ENCODE results near the gene STX2. TPM values are rescaled to one million over a fixed set of nuclear protein-coding genes. Genes with fewer than 3 reads are reported as not detected.
"Not testable (repeated sequence)": the region's sequence is repeated elsewhere in the genome, so short reads cannot be mapped to it uniquely, and the experiment has no call there.

Gene STX2
- 10 to 100 TPM; 22.4 to 23.0 TPM for total RNA-seq

- Mint-ChIP-seq H3K27ac (peak within 1 kb of the TSS; percentile 2), H3K9me3 (no peaks in the 10 kb centered on the region), H3K4me1 (peaks cover 30% of the 10 kb centered on the region), H3K27me3 (no peaks in the 10 kb centered on the region), H3K36me3 (ENCODE audit: low read depth) (no peaks in the 10 kb centered on the region), H3K4me3 (peak within 1 kb of the TSS; percentile 78)
- ChIA-PET CTCF (interaction anchor here (0.9 to 4.1 kb wide), 7 partner anchors 10 to 91 kb away, joined by 3 to 36 read pairs (median 5); no protein-coding TSS in a partner anchor), POLR2A (interaction anchor here (0.9 to 3.9 kb wide), 5 partner anchors 11 to 41 kb away, joined by 3 to 26 read pairs (median 4); partner anchors contain the start of gene RAN)
- peak; percentile 89 for DNase-seq
Observed at GRCh38 chr12:130838951-130839769, at the start of gene STX2. TSS of gene STX2 (minus strand) at chr12:130839250. CDS start at chr12:130839099, 151 bp downstream.

- H3K9me3 Mint-ChIP-seq; DNase-seq; CTCF ChIA-PET; POLR2A ChIA-PET; H3K27me3 Mint-ChIP-seq; H3K4me1 Mint-ChIP-seq; H3K36me3 Mint-ChIP-seq (ENCODE audit: low read depth); H3K27ac Mint-ChIP-seq; H3K4me3 Mint-ChIP-seq: not testable (repeated sequence)
Observed at GRCh38 chr12:130887190-130887589, 48.1 kb upstream of the STX2 start.

- H3K27ac Mint-ChIP-seq, result no peak overlapping the region
- ChIA-PET POLR2A (no interaction called here), CTCF (no interaction called here)
- no peaks in the 10 kb centered on the region for H3K27me3 Mint-ChIP-seq
- peaks cover 13% of the 10 kb centered on the region for H3K36me3 Mint-ChIP-seq (ENCODE audit: low read depth)
- H3K4me1 Mint-ChIP-seq, result peaks cover 35% of the 10 kb centered on the region
- H3K4me3 Mint-ChIP-seq, result no peak overlapping the region
- H3K9me3 Mint-ChIP-seq, result no peaks in the 10 kb centered on the region
- DNase-seq, result no peak
Observed at GRCh38 chr12:130881548-130881947, 42.5 kb upstream of the STX2 start.

- H3K4me3 Mint-ChIP-seq, result no peak overlapping the region
- ChIA-PET CTCF (interaction anchor here (0.9 kb wide), 1 partner anchor 11 kb away, joined by 3 read pairs; no protein-coding TSS in a partner anchor), POLR2A (interaction anchor here (0.6 to 1.6 kb wide), 3 partner anchors 10 to 1049 kb away, joined by 4 to 7 read pairs (median 5); partner anchors contain the start of gene STX2)
- DNase-seq, result no peak
- H3K27ac Mint-ChIP-seq, result no peak overlapping the region
- H3K4me1 Mint-ChIP-seq, result peaks cover 38% of the 10 kb centered on the region
- H3K27me3 Mint-ChIP-seq, result no peaks in the 10 kb centered on the region
- H3K9me3 Mint-ChIP-seq, result no peaks in the 10 kb centered on the region
- peaks cover 18% of the 10 kb centered on the region for H3K36me3 Mint-ChIP-seq (ENCODE audit: low read depth)
Observed at GRCh38 chr12:130881046-130881445, 42.0 kb upstream of the STX2 start.

GRCh38 chr12:130880411-130880885 is 41.4 kb upstream of the STX2 start:
- Mint-ChIP-seq H3K36me3 (ENCODE audit: low read depth) (peaks cover 24% of the 10 kb centered on the region), H3K27me3 (no peaks in the 10 kb centered on the region), H3K27ac (peak overlapping the region; percentile 60), H3K4me3 (peak overlapping the region; percentile 67), H3K9me3 (no peaks in the 10 kb centered on the region), H3K4me1 (peaks cover 44% of the 10 kb centered on the region)
- DNase-seq, result peak; percentile 19
- POLR2A ChIA-PET, result interaction anchor here (0.6 to 1.6 kb wide), 3 partner anchors 10 to 1050 kb away, joined by 4 to 7 read pairs (median 5); partner anchors contain the start of gene STX2
- CTCF ChIA-PET, result interaction anchor here (0.9 kb wide), 1 partner anchor 10 kb away, joined by 3 read pairs; no protein-coding TSS in a partner anchor

GRCh38 chr12:130879781-130880389 is 40.8 kb upstream of the STX2 start:
- no peaks in the 10 kb centered on the region for H3K27me3 Mint-ChIP-seq
- ChIA-PET CTCF (interaction anchor here (0.6 kb wide), 1 partner anchor 14 kb away, joined by 3 read pairs; no protein-coding TSS in a partner anchor), POLR2A (interaction anchor here (1.0 to 1.6 kb wide), 2 partner anchors 9 to 40 kb away, joined by 4 to 7 read pairs; partner anchors contain the start of gene STX2)
- H3K4me1 Mint-ChIP-seq, result peaks cover 49% of the 10 kb centered on the region
- peak overlapping the region; percentile 60 for H3K27ac Mint-ChIP-seq
- peaks cover 29% of the 10 kb centered on the region for H3K36me3 Mint-ChIP-seq (ENCODE audit: low read depth)
- DNase-seq, result no peak
- H3K4me3 Mint-ChIP-seq, result peak overlapping the region; percentile 67
- no peaks in the 10 kb centered on the region for H3K9me3 Mint-ChIP-seq

- no peak for DNase-seq
- Mint-ChIP-seq H3K9me3 (no peaks in the 10 kb centered on the region), H3K4me1 (peaks cover 55% of the 10 kb centered on the region), H3K27me3 (no peaks in the 10 kb centered on the region), H3K36me3 (ENCODE audit: low read depth) (peaks cover 36% of the 10 kb centered on the region), H3K27ac (no peak overlapping the region), H3K4me3 (no peak overlapping the region)
- CTCF ChIA-PET, result no interaction called here
- POLR2A ChIA-PET, result no interaction called here
Observed at GRCh38 chr12:130879212-130879686, 40.2 kb upstream of the STX2 start.

- Mint-ChIP-seq H3K4me3 (no peak overlapping the region), H3K27me3 (no peaks in the 10 kb centered on the region), H3K9me3 (no peaks in the 10 kb centered on the region), H3K4me1 (peaks cover 63% of the 10 kb centered on the region), H3K27ac (peak overlapping the region; percentile 3), H3K36me3 (ENCODE audit: low read depth) (peaks cover 43% of the 10 kb centered on the region)
- ChIA-PET CTCF (no interaction called here), POLR2A (no interaction called here)
- DNase-seq, result no peak
Observed at GRCh38 chr12:130878193-130879185, 39.4 kb upstream of the STX2 start.

GRCh38 chr12:130877333-130877732 is 38.3 kb upstream of the STX2 start:
- ChIA-PET CTCF (interaction anchor here (0.7 kb wide), 1 partner anchor 41 kb away, joined by 3 read pairs; no protein-coding TSS in a partner anchor), POLR2A (no interaction called here)
- Mint-ChIP-seq H3K27ac (no peak overlapping the region), H3K27me3 (no peaks in the 10 kb centered on the region), H3K4me3 (no peak overlapping the region), H3K36me3 (ENCODE audit: low read depth) (peaks cover 54% of the 10 kb centered on the region), H3K4me1 (peaks cover 69% of the 10 kb centered on the region), H3K9me3 (no peaks in the 10 kb centered on the region)
- no peak for DNase-seq

- no peak overlapping the region for H3K4me3 Mint-ChIP-seq
- peaks cover 69% of the 10 kb centered on the region for H3K4me1 Mint-ChIP-seq
- CTCF ChIA-PET, result interaction anchor here (0.7 kb wide), 1 partner anchor 40 kb away, joined by 3 read pairs; no protein-coding TSS in a partner anchor
- H3K27me3 Mint-ChIP-seq, result no peaks in the 10 kb centered on the region
- H3K36me3 Mint-ChIP-seq (ENCODE audit: low read depth), result peaks cover 54% of the 10 kb centered on the region
- POLR2A ChIA-PET, result no interaction called here
- peak overlapping the region; percentile 26 for H3K27ac Mint-ChIP-seq
- no peak for DNase-seq
- no peaks in the 10 kb centered on the region for H3K9me3 Mint-ChIP-seq
Observed at GRCh38 chr12:130876758-130877157, 37.7 kb upstream of the STX2 start.

GRCh38 chr12:130876297-130876696 is 37.2 kb upstream of the STX2 start:
- Mint-ChIP-seq H3K36me3 (ENCODE audit: low read depth) (peaks cover 54% of the 10 kb centered on the region), H3K9me3 (no peaks in the 10 kb centered on the region), H3K27ac (no peak overlapping the region), H3K4me1 (peaks cover 70% of the 10 kb centered on the region), H3K4me3 (no peak overlapping the region), H3K27me3 (no peaks in the 10 kb centered on the region)
- CTCF ChIA-PET, result no interaction called here
- DNase-seq, result no peak
- POLR2A ChIA-PET, result no interaction called here

- POLR2A ChIA-PET, CTCF ChIA-PET, H3K27me3 Mint-ChIP-seq, H3K9me3 Mint-ChIP-seq, H3K4me3 Mint-ChIP-seq, DNase-seq, H3K27ac Mint-ChIP-seq: not testable (repeated sequence)
- H3K4me1 Mint-ChIP-seq, result peaks cover 71% of the 10 kb centered on the region
- H3K36me3 Mint-ChIP-seq (ENCODE audit: low read depth), result peaks cover 54% of the 10 kb centered on the region
Observed at GRCh38 chr12:130875708-130876107, 36.7 kb upstream of the STX2 start.

All from activated CD4-positive, alpha-beta memory T cell treated with anti-CD3 and anti-CD28 coated beads, Interleukin-2, amount 10 ng/mL, durations not matched to agents 7 days and 5 days (primary cell).